ENCODE results near the gene ANKRD13A.
"Not testable (repeated sequence)": the region's sequence is repeated elsewhere in the genome, so short reads cannot be mapped to it uniquely, and the experiment has no call there.

ANKRD13A gene

GRCh38 chr12:109986236-109986635 is 13.0 kb upstream of the ANKRD13A start:
- DNase-seq: not testable (repeated sequence)

GRCh38 chr12:109987615-109988014 is 11.6 kb upstream of the ANKRD13A start:
- no peak for DNase-seq

DNA sequence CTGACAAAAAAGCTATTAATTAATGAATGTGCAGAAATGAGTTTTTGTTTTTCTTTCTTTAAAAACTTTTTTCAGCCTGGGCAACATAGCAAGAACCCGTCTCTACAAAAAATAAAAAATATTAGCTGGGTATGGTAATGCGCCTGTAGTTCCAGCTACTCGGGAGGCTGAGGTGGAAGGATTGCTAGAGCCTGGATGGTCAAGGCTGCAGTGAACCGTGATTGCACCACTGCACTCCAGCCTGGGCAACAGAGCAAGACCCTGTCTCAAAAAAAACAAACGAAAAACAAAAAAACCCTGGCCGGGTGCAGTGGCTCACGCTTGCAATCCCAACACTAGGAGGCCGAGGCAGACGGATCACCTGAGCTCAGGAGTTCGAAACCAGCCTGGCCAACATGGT is 11.0 kb upstream of the ANKRD13A start:
- no peak for DNase-seq

GRCh38 chr12:109988903-109989302 is 10.3 kb upstream of the ANKRD13A start:
- no peak for DNase-seq

DNA sequence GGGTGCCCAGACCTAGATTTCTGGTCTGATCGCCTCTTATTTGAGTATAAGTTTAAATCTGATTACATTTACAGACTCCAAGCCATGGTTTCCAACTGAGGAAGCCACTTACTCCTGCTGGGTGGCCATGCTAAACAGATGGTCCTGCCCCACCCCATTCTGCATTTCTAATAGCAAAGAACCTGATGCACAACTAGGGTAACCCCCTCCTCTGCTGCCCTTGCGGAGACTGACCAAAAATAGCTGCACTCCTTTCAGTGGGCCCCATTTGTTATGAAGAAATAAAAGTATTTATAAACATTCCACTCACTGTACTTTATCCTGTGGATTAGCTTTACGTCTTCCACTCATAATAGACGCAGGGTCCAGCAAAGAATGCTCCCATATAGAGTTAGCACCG is 9.8 kb upstream of the ANKRD13A start:
- no peak for DNase-seq

DNA sequence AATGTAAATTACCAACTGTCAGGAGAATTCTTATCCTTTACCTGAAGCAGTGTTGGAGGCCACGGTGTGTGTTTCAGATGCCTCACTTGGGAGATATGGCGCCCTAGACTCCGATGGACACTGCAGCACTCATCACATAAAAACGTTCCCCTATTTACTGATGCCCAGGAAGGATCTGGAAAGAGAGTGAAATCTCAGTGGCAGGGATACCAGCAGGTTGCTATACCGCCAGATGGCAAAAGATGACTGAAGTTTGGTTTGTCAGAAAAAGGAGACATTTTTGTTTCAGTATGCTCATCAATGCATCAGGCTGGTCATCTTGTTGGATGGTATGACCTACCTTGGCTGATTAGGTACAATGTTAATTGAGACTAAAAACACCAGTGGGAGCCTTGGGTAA is 7.6 kb upstream of the ANKRD13A start:
- no peak for DNase-seq

DNA sequence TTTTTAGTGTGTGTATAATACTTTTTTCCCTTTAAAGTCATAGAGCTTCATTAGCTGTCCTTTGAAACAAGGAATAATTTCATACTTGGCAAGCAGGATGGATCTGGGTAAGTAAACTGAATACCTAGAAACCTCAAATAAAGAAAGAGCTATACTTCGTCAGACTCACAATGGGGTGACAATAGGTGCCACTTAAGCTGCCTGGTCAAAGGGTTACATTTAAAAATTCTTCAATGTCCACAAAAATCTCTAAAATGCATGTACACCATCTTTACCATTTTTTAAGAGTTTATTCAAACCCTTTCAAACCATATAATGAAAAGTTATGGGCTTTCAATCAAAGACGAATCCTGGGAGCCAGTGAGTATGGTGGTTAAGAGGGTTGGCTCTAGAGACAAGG is 6.1 kb upstream of the ANKRD13A start:
- DNase-seq: no peak

GRCh38 chr12:109994401-109995175 is 4.6 kb upstream of the ANKRD13A start:
- peak; percentile 29 for DNase-seq

DNA sequence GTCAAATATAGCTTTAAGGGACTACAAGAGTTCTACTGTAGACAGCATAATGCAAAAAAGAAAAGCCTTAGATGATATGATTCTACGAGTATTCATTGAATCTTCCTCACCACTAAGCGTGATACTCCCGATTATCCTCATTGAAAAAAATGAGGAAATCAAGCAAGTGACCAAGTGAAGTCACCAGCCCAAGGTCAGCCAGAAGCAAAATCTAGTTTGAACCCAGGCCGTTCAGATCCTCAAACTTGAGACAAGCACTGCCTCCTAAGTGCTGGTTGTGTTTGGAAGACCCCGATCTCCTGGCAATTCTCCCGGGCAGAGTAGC is 3.9 kb upstream of the ANKRD13A start:
- DNase-seq: no peak

DNA sequence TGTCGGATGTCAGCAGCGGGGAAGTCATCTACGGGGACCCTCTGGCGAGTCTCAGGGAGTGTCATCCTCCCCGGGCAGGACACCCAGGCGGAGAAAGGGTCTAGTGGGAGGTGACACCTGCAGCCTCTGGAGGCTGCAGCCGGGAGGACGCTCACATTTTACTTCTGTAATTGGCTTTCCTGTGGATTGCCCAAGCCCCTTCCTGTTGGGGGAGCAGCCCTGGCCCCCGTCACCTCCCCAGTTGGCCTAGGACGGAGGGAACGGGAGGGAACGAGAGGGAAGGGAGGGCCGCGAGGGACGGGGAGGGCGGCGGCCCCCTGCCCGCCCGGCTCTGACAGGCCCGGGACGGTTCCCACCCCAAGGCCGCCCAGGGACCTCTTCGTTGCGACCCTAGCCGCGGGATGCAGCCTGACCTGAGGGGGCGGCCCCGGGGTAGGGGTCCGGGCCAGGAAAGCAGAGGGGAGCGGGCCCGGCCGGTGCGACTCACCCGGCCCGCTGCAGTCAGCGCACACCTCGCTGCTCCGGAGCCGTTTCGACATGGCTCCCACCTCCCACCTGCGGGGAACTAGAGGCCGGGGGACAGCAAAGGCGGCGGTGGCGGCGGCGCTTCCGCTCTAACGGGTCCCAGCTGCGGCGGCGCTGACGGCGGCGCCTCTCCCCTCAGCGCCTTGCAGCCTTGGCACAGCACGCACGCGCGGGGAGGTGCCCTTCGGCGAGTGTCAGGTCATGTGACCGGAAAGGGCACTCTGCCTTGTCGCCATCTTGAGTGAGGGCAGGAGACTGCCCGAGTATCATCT is 3.3 kb upstream of the ANKRD13A start, which contains the start of gene GIT2:
Gene GIT2, minus strand, starts transcription at position 683 of the 797 bp plus-strand sequence. Its CDS starts 144 bp downstream, at position 539.
- peak; percentile 98 for DNase-seq

GRCh38 chr12:109996483-109996853 is 2.8 kb upstream of the ANKRD13A start:
- DNase-seq: no peak

DNA sequence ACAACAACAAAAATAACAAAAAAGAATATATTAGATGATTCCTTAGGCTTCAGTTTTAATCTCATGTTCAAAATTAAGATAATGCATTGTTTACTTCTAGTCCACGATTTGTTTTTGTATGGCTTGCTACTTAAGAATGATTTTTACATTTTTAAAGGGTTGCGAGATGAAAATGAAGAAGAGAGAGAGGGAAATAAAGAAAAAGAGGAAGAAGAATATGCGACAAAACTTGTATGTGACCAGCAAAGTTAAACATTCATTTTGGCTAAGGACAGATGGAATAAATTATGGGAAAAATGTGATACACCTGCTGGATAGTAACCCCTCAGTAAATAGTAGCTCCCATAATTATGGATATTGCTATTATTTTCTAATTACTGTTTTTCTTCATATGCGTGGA is 1.8 kb upstream of the ANKRD13A start:
- DNase-seq: no peak

GRCh38 chr12:109998241-109998903 is 858 bp upstream of the ANKRD13A start:
- peak; percentile 17 for DNase-seq

DNA sequence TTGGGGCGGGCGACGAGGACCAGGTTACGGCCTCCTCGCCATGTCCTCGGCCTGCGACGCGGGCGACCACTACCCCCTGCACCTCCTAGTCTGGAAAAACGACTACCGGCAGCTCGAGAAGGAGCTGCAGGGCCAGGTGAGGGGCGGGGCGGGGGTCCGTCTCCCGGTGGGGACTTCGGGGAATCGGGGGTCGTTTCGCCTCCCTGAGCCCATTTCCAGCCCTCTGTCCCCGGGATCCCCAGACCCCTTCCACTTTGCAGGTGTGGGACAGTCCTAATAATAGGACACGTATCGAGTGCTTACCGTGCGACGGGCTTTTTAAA is 380 bp downstream of the ANKRD13A start:
- no peak for DNase-seq

GRCh38 chr12:109999983-110000505 is 814 bp downstream of the ANKRD13A start:
- DNase-seq: peak; percentile 54

- no peak for DNase-seq
Measured at GRCh38 chr12:110001596-110001995, 2.4 kb downstream of the ANKRD13A start.

GRCh38 chr12:110002676-110003515 is 3.7 kb downstream of the ANKRD13A start:
- DNase-seq: no peak

- no peak for DNase-seq
Measured at GRCh38 chr12:110004598-110004997, 5.4 kb downstream of the ANKRD13A start.

DNA sequence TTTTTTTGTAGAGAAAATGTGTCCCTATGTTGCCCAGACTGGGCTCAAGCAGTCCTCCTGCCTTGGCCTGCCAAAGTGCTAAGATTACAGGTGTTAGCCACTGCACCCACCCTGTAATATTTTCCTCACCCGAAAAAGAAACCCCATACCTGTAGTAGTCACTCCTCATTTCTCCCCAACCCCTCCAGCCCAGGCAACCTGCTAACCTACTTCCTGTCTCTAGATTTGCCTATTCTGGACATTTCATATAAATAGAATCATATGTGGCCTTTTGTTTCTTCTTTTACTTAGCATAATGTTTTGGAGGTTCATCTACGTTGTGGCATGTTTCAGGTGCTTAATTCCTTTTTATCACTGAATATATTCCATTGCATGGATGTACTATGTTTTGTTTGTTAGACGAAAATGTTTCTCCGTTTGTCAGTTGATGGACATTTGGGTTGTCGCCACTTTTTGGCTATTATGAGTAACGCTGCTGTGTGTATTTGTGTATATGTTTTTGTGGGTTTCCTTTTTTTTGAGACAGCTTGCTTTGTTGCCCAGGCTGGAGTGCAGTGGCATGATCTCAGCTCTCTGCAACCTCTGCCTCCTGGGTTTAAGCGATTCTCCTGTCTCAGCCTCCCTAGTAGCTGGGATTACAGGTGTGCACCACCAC is 6.2 kb downstream of the ANKRD13A start:
- no peak for DNase-seq

DNA sequence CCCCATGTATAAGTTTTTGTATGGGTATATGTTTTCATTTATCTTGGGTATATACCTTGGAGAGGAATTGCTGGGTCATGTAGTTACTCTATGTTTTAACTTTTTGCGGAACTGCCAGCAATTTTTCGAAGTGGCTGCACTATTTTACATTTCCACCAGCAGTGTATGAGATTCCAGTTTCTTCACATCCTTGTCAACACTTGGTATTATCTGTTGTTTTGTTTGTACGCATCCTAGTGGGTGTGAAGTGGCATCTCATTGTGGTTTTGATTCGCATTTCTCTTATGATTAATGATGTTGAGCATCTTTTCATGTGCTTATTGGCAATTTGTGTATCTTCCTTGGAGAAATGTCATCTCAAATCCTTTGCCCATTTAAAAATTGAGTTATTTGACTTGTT is 6.9 kb downstream of the ANKRD13A start:
- no peak for DNase-seq

DNA sequence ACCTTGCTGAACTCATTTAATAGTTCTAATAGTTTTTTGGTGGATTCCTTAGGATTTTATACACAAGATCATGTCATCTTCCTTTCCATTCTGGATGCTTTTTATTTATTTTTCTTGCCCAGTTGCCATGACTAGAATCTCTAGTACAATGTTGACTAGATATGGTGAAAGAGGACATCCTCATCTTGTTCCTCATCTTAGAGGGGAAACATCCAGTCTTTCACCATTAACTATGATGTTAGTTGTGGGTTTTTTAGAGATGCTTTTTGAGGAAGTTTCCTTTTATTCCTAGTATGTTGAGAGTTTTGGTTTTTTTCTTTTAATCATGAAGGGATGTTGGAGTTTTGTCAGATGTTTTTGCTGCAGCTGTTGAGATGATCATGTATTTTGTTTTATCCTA is 8.7 kb downstream of the ANKRD13A start:
- no peak for DNase-seq

All from RPMI8226 (cell line).